GM19238 (cell line): ENCODE data around the gene NLRC5.

Experiments
- DNase-seq: peaks from one replicate; pipeline ENCODE4 v3.0.0; 2011; ENCODE audit warnings: low spot score; ENCODE audit not compliant: insufficient read length

NLRC5 gene

GRCh38 chr16:57123216-57123973, 134.0 kb downstream of the NLRC5 start:
- DNase-seq, result no peak

GRCh38 chr16:57123974-57124674, 134.8 kb downstream of the NLRC5 start:
- no peak for DNase-seq

DNA sequence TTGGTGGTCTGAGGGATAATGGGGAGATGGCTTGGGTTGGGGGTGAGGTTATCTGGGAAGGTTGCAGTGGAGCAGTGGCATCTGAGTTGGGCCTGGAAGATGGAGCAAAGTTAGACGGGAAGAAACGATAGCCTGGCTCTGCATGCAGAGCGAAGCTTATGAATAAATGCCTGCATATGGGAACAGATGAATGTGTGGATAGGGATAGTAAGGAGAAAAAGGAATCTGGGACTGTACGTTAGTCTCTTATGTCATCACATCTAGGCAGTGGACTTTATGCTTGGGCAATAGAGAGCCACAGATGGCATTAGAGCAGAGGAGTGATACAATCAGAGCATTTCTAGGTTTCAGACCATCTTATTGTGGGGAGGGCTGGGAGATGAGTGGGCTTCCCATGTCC, 136.0 kb downstream of the NLRC5 start:
- DNase-seq, result no peak

- no peak for DNase-seq
Measured at GRCh38 chr16:57125969-57126368, 136.6 kb downstream of the NLRC5 start.

DNA sequence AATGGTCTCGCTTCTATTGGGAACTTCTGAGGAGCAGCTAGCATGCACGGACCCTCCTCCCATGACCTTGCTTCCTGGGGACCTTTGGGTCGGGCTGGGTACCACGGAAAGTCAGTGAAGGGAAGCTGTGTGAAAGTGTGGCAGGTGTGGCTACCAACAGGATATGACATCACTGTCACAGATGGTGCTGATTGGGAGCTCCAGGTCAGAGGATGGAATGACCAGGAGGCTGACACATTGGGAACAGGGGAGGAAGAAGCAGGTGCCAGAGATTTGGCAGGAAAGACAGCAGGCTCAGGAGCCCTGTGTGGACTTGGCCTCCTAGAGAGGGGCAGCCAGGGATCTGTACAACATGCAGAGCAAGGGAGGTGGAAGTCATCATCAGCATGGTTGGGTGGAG, 137.1 kb downstream of the NLRC5 start:
- no peak for DNase-seq

DNA sequence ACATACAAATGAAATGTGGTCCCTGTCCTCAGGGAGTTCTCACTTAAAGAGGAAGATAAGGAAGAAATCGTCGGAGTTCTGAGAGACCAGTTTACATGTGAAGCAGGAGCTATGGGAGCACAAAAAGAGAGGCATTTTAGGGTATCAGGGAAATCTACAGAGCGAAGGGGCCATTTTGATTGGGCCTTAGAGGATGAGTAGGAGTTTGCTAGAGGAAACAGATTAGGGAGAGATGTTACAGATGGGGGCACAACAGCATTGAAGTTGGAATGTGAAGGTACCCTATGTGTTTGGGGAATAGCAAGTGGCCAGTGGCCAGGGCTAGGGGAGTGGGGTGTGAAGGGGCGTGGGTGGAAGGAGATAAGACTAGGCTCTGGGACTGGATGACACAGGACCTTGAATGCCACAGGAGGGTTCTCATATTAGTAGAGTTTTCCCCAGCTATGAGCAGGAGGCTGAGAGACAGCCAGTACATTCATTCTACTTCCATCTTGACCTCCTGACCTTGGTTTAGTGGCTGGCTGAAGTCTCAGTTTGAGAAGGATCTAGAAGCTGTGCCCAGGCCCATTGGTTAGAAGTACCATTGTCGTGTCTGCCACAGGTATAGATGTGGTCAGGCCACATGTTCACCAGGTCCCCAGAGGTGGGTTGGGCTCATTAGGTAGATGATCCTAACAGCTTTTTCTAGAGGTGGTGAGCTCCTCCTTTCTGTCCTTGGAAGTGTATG, 137.8 kb downstream of the NLRC5 start:
- DNase-seq, result peak; percentile 30

- no peak for DNase-seq
Measured at GRCh38 chr16:57127836-57128235, 138.5 kb downstream of the NLRC5 start.

- DNase-seq, result no peak
Measured at GRCh38 chr16:57128771-57129389, 139.5 kb downstream of the NLRC5 start.

- no peak for DNase-seq
Measured at GRCh38 chr16:57130950-57131321, 141.6 kb downstream of the NLRC5 start.

DNA sequence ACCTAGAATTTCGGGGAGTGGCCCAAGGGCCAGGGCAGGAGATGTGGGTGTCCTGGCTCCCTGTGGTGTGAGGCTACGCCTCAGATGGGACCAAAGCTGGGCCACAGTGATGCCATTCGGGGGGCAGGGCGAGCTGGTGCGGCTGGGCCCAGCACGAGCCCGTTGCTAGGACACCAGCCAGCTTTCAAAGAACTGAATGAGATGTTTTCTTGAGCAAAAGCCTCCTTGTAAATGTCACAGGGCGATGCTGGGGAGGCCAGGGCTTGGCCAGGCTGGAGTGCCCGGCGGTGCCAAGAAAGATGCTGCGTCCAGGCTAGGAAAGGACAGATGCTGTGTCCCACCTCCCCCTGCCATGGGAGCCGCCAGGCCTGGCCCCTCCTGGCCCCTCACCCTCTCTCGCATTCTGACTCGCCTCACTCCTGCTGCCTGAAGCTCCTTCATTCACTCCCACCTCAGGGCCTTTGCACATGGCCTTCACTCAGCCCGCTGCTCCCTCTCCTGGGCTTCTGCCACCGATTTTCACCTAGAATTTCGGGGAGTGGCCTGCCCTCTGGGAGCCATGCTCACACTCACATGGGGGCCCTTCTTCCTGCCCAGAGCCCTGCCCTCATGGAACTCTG, 142.1 kb downstream of the NLRC5 start:
- no peak for DNase-seq

DNA sequence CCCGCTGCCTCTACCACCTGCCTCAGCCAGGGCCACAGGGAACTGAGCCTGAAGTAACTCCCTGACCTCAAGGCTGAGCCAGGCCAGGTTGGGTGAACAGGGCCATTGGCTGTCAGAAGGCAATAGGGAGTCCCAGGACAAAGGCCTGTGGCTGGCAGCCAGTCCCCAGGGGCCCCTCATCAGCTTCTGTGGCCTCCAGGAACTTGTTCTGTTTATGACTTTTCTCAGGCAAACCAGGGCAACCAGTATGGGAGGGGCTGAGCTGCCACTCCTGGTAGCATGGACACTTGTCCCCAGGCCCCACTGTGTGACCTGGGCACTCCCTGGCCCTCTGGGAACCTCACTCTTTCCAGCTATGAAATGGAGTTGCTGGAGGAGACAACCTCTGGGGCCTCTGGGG, 143.1 kb downstream of the NLRC5 start:
- no peak for DNase-seq

DNA sequence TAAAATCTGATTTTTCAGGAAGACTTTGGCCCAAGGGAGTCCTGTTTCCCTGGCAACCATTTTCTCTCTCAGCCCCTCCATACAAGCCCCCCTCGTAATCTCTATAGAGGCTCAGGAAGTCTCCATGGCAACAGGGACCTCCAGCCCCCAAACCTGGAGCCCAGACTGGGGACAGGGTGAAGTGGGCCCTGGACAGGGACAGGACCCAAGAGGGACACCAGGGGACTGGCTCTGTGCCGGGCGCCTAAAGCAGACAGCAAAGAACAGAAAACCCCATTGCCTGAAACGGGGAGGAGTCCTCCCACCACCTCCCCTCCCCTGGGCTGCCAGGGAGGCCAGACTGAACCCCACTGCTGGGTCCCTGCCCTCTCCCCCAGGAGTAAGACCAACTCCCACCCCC, 143.7 kb downstream of the NLRC5 start:
- DNase-seq, result no peak
